Measurements from ENCODE around the gene ARL5B.

Gene ARL5B

GRCh38 chr10:18647945-18648344 is 11.3 kb upstream of the ARL5B start:
- peaks cover 48% of the 10 kb centered on the region for H3K79me2 ChIP-seq (ENCODE audit: insufficient read depth, low read length)

GRCh38 chr10:18649364-18649959 is 9.8 kb upstream of the ARL5B start:
- H4K20me1 ChIP-seq (ENCODE audit: low read depth, low read length), result no peaks in the 10 kb centered on the region

More at GRCh38 chr10:18647945-18648344, 11.3 kb upstream of the ARL5B start:
- H3K27me3 ChIP-seq (ENCODE audit: low read length), result no peaks in the 10 kb centered on the region
- H3K4me3 ChIP-seq (ENCODE audit: insufficient read depth, low read length, poor library complexity, severe bottlenecking), result no peak overlapping the region
- H4K20me1 ChIP-seq (ENCODE audit: low read depth, low read length), result no peaks in the 10 kb centered on the region
- no peaks in the 10 kb centered on the region for H3K9me3 ChIP-seq (ENCODE audit: insufficient read depth, low read length)
- TF ChIP-seq CTCF (IDR thresholded peaks at IDR 0.05; ENCODE audit: insufficient read depth, low read length, poor library complexity, severe bottlenecking) (no peak), EZH2phosphoT487 (conservative IDR thresholded peaks at IDR 0.05; ENCODE audit: low read length) (no peak)
- H2AFZ ChIP-seq (ENCODE audit: low read depth, low read length, severe bottlenecking), result no peak overlapping the region
- H3K9ac ChIP-seq (ENCODE audit: low read length), result peak overlapping the region; percentile 87; the same call in 1 of the 2 replicates
- H3K27ac ChIP-seq (ENCODE audit: low read depth, low read length), result peak overlapping the region; percentile 75; the same call in 1 of the 2 replicates
- peaks cover 6% of the 10 kb centered on the region; the same call in 1 of the 2 replicates for H3F3A ChIP-seq (ENCODE audit: insufficient read depth)
- peak overlapping the region; percentile 98 for H3K4me2 ChIP-seq (ENCODE audit: low read depth, low read length, poor library complexity, severe bottlenecking)
- peaks cover 7% of the 10 kb centered on the region; the same call in 1 of the 2 replicates for H3K36me3 ChIP-seq (ENCODE audit: low read length)
- H3K9me2 ChIP-seq (replicated peaks; ENCODE audit: insufficient read depth, low read length), result no peaks in the 10 kb centered on the region

DNA sequence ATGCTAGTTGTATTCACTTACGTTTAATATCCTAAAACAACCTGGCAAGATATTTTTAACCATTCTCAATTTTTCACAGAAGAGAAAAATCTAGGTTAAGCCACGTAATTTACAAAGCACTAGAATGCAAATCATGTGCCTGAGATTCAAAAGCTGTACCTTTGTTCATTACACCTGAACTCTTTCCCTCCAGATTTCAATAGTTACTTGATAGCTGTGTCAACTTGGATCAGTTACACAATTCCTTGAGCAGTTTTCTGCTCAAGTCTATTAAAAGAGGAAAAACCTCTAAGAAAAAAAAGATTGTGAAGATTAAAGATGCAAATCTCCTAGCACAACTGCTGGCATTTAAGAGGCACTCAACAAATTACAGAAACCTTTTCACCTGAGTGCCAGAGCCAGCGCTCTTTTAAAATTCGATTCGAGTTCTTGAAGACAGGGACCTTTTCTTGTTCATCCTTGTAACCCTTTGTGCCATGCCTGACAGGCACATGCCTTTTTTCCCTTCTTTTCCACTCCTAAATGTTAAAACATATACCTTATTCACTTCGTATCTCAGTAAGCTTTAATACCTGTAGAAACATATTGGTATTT is 8.7 kb upstream of the ARL5B start:
- Histone ChIP-seq H3K9me2 (replicated peaks; ENCODE audit: insufficient read depth, low read length) (no peaks in the 10 kb centered on the region), H2AFZ (ENCODE audit: low read depth, low read length, severe bottlenecking) (peak overlapping the region; percentile 43), H3K27ac (ENCODE audit: low read depth, low read length) (peak overlapping the region; percentile 75), H3K36me3 (ENCODE audit: low read length) (peaks cover 5% of the 10 kb centered on the region; the same call in 1 of the 2 replicates), H3F3A (ENCODE audit: insufficient read depth) (peaks cover 6% of the 10 kb centered on the region; the same call in 1 of the 2 replicates), H3K9me3 (ENCODE audit: insufficient read depth, low read length) (no peaks in the 10 kb centered on the region), H4K20me1 (ENCODE audit: low read depth, low read length) (no peaks in the 10 kb centered on the region), H3K4me2 (ENCODE audit: low read depth, low read length, poor library complexity, severe bottlenecking) (peak overlapping the region; percentile 98), H3K27me3 (ENCODE audit: low read length) (no peaks in the 10 kb centered on the region), H3K79me2 (ENCODE audit: insufficient read depth, low read length) (peaks cover 41% of the 10 kb centered on the region), H3K4me3 (ENCODE audit: insufficient read depth, low read length, poor library complexity, severe bottlenecking) (peak overlapping the region; percentile 98), H3K9ac (ENCODE audit: low read length) (peak overlapping the region; percentile 87)
- TF ChIP-seq EZH2phosphoT487 (conservative IDR thresholded peaks at IDR 0.05; ENCODE audit: low read length), result no peak
- TF ChIP-seq CTCF (IDR thresholded peaks at IDR 0.05; ENCODE audit: insufficient read depth, low read length, poor library complexity, severe bottlenecking), result no peak

More at GRCh38 chr10:18649364-18649959, 9.8 kb upstream of the ARL5B start:
- H3K9ac ChIP-seq (ENCODE audit: low read length), result peak overlapping the region; percentile 87
- H3K4me2 ChIP-seq (ENCODE audit: low read depth, low read length, poor library complexity, severe bottlenecking), result peak overlapping the region; percentile 98
- peak overlapping the region; percentile 43 for H2AFZ ChIP-seq (ENCODE audit: low read depth, low read length, severe bottlenecking)
- peaks cover 44% of the 10 kb centered on the region for H3K79me2 ChIP-seq (ENCODE audit: insufficient read depth, low read length)
- peak overlapping the region; percentile 75 for H3K27ac ChIP-seq (ENCODE audit: low read depth, low read length)
- H3F3A ChIP-seq (ENCODE audit: insufficient read depth), result peaks cover 6% of the 10 kb centered on the region; the same call in 1 of the 2 replicates
- peak overlapping the region; percentile 98 for H3K4me3 ChIP-seq (ENCODE audit: insufficient read depth, low read length, poor library complexity, severe bottlenecking)
- H3K36me3 ChIP-seq (ENCODE audit: low read length), result peaks cover 5% of the 10 kb centered on the region; the same call in 1 of the 2 replicates
- H3K9me3 ChIP-seq (ENCODE audit: insufficient read depth, low read length), result no peaks in the 10 kb centered on the region
- H3K9me2 ChIP-seq (replicated peaks; ENCODE audit: insufficient read depth, low read length), result no peaks in the 10 kb centered on the region
- no peaks in the 10 kb centered on the region for H3K27me3 ChIP-seq (ENCODE audit: low read length)
- TF ChIP-seq EZH2phosphoT487 (conservative IDR thresholded peaks at IDR 0.05; ENCODE audit: low read length) (no peak), CTCF (IDR thresholded peaks at IDR 0.05; ENCODE audit: insufficient read depth, low read length, poor library complexity, severe bottlenecking) (no peak)
